C4-2B (cell line): Measurements from ENCODE around the gene ACAP3.

Experiments
- H3K27ac ChIP-seq: fragments of 450-650 bp; 2 replicates; pipeline ENCODE4 v1.5.1; 2017
- CTCF ChIP-seq: fragments of 450-650 bp; conservative IDR thresholded peaks from 2 replicates; pipeline ENCODE4 v1.5.1; 2017; ENCODE audit warnings: mild to moderate bottlenecking
- ZFX ChIP-seq: fragments of 450-650 bp; IDR thresholded peaks from 2 replicates; pipeline ENCODE4 v1.6.1; 2017

ACAP3 gene

GRCh38 chr1:1274931-1275431 is 32.7 kb downstream of the ACAP3 start:
- H3K27ac ChIP-seq, result peak overlapping the region; percentile 95; the same call in 1 of the 2 replicates
- TF ChIP-seq CTCF, result no peak
- TF ChIP-seq ZFX, result no peak

- peak overlapping the region; percentile 95 for H3K27ac ChIP-seq
- TF ChIP-seq ZFX, result no peak
- no peak for TF ChIP-seq CTCF
Measured at GRCh38 chr1:1274299-1274930, 33.3 kb downstream of the ACAP3 start.

- peak within 1 kb of the TSS; percentile 95 for H3K27ac ChIP-seq
- no peak for TF ChIP-seq CTCF
- peak; percentile 98 for TF ChIP-seq ZFX
Measured at GRCh38 chr1:1273512-1274298, 34.0 kb downstream of the ACAP3 start, which contains the start of gene UBE2J2. Gene UBE2J2, minus strand, starts transcription at chr1:1273854. Its CDS starts 5,862 bp downstream, at chr1:1267992.

GRCh38 chr1:1273209-1273511 is 34.6 kb downstream of the ACAP3 start:
- peak overlapping the region; percentile 95 for H3K27ac ChIP-seq

GRCh38 chr1:1272341-1273208 is 35.2 kb downstream of the ACAP3 start:
- H3K27ac ChIP-seq, result peak overlapping the region; percentile 95
- TF ChIP-seq CTCF, result no peak
- no peak for TF ChIP-seq ZFX

More at GRCh38 chr1:1273209-1273511, 34.6 kb downstream of the ACAP3 start:
- TF ChIP-seq ZFX (no peak), CTCF (no peak)

- TF ChIP-seq ZFX, result no peak
- TF ChIP-seq CTCF, result no peak
- H3K27ac ChIP-seq, result no peak overlapping the region
Measured at GRCh38 chr1:1270813-1271212, 36.9 kb downstream of the ACAP3 start.
